Esophagus squamous epithelium (tissue), 4 donors: Measurements from ENCODE around the gene ASCC2.

Source experiments
- POLR2A ChIP-seq, 4 donors: fragments of 450-650 bp; IDR thresholded peaks; one replicate each; pipeline ENCODE4 v1.6.1; 2017; ENCODE audit warnings: antibody characterized with exemption in 4 of 4, mild to moderate bottlenecking in 4 of 4, moderate library complexity in 3 of 4
- TF ChIP-seq, protein P1 (sequence below), 6 experiments: fragments of 450-650 bp in 4 of 6; fragments of 200-600 bp in 2 of 6; sonication (generic) in 2 of 6; IDR thresholded peaks; one replicate each; pipeline ENCODE4 v1.5.1; 2016 to 2019; ENCODE audit warnings: antibody characterized with exemption in 6 of 6, mild to moderate bottlenecking in 4 of 6, moderate library complexity in 4 of 6

GRCh38 chr22:29797351-29797750 is 40.7 kb downstream of the ASCC2 start:
- TF ChIP-seq, protein P1, sequence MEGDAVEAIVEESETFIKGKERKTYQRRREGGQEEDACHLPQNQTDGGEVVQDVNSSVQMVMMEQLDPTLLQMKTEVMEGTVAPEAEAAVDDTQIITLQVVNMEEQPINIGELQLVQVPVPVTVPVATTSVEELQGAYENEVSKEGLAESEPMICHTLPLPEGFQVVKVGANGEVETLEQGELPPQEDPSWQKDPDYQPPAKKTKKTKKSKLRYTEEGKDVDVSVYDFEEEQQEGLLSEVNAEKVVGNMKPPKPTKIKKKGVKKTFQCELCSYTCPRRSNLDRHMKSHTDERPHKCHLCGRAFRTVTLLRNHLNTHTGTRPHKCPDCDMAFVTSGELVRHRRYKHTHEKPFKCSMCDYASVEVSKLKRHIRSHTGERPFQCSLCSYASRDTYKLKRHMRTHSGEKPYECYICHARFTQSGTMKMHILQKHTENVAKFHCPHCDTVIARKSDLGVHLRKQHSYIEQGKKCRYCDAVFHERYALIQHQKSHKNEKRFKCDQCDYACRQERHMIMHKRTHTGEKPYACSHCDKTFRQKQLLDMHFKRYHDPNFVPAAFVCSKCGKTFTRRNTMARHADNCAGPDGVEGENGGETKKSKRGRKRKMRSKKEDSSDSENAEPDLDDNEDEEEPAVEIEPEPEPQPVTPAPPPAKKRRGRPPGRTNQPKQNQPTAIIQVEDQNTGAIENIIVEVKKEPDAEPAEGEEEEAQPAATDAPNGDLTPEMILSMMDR (IDR thresholded peaks at IDR 0.05), result no peak
- TF ChIP-seq POLR2A (IDR thresholded peaks at IDR 0.05), result no peak
